H1 (cell line): Measurements from ENCODE around the gene AGO3. TPM values are rescaled to one million over a fixed set of nuclear protein-coding genes. Genes with fewer than 3 reads are reported as not detected.
A peak's percentile ranks its signal among the peaks of the same experiment; 100 is the strongest.

Experiments
- ATF3 ChIP-seq: IDR thresholded peaks from 2 replicates; pipeline ENCODE4 v1.6.1; 2011; ENCODE audit warnings: low read depth, mild to moderate bottlenecking, low read length; ENCODE audit not compliant: insufficient read depth
- CTCF ChIP-seq, 3 experiments: IDR thresholded peaks; 1 replicate in 2 of 3; 2 replicates in 1 of 3; pipeline versions ENCODE4 v1.5.1 to v1.6.1; 2011; ENCODE audit warnings: low read length in 3 of 3, mild to moderate bottlenecking in 3 of 3, inconsistent platforms in 2 of 3, low read depth in 1 of 3, moderate library complexity in 1 of 3; ENCODE audit not compliant: insufficient read depth in 1 of 3; ENCODE audit errors: control extremely low read depth in 1 of 3
- FOSL1 ChIP-seq: IDR thresholded peaks from 2 replicates; pipeline ENCODE4 v1.6.1; 2011; ENCODE audit warnings: mild to moderate bottlenecking, low read depth, low read length, moderate library complexity; ENCODE audit not compliant: insufficient read depth
- JUN ChIP-seq: IDR thresholded peaks from 2 replicates; pipeline ENCODE4 v1.6.1; 2011; ENCODE audit warnings: low read depth, mild to moderate bottlenecking, improper control_type of control experiment, low read length
- POLR2AphosphoS5 ChIP-seq: IDR thresholded peaks from 2 replicates; pipeline ENCODE4 v1.6.1; 2011; ENCODE audit warnings: low read depth, low read length
- SP1 ChIP-seq: IDR thresholded peaks from 2 replicates; pipeline ENCODE4 v1.6.1; 2011; ENCODE audit warnings: low read depth, low read length
- polyA plus RNA-seq, 7 experiments: library from polyadenylated mRNA; depleted of rRNA in 3 of 7; stranded (reverse) in 5 of 7; unstranded in 2 of 7; fragments of >200 nt in 5 of 7; fragments of 200-250 nt in 2 of 7; gene quantifications; 1 replicate in 5 of 7; 2 replicates in 1 of 7; 4 replicates in 1 of 7; pipeline versions ENCODE4 v1.2.1 to v1.2.3, GENCODE V29; 2011 to 2013; ENCODE audit warnings: missing spikeins in 2 of 7, mixed read lengths in 2 of 7
- total RNA-seq: library from RNA; stranded (reverse); fragmentation: NEBNext Ultra II Directional; extraction: Animal tissue kit (Norgen Biotek cat#: 25700); gene quantifications from 2 replicates; pipeline ENCODE4 v1.2.1, GENCODE V29; 2021

The AGO3 gene
- total and polyA plus RNA-seq, 2 of the 8 experiments (the other 6 are each of a cell fraction or from before 2014, with no cell fraction given), result 10.7 to 26.4 TPM

GRCh38 chr1:35930593-35931445, at the start of gene AGO3 (continued):
- peak; percentile 90 for TF ChIP-seq POLR2AphosphoS5
- no peak for TF ChIP-seq SP1
- no peak for TF ChIP-seq FOSL1
- no peak for TF ChIP-seq JUN
- TF ChIP-seq ATF3, result no peak
- TF ChIP-seq CTCF (IDR thresholded peaks at IDR 0.05; ENCODE audit: control extremely low read depth in 1 of 3, insufficient read depth in 1 of 3, low read depth in 1 of 3, low read length in 3 of 3), result no peak; a peak in 1 of 4 replicates
